Measurements from ENCODE around the gene PRICKLE2. TPM values are rescaled to one million over a fixed set of nuclear protein-coding genes. Genes with fewer than 3 reads are reported as not detected.

The PRICKLE2 gene
- total RNA-seq, 1 experiment from 2014 or later: 9.6 TPM

DNA sequence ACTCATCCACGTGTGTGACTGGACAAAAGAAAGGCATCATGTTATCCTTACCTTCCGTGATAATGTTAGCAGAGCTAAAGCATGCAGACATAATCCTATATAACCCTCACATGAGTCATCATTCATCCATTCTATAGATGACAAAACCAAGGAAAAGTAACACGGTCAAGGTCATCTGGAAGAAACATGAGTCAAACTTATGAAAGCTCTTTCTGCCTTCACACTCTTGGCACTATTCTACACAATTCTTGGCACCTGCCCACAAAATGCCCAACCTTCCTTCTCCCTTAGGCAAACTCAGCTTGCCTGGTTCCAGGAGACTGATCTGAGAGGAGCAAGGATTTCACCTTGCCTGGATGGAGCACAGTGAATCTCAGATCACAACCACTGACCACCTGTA lies 66.9 kb downstream of the PRICKLE2 start:
- POLR2A ChIA-PET: interaction anchor here (0.6 to 1.4 kb wide), 11 partner anchors 9 to 109 kb away, joined by 3 to 7 read pairs (median 3); no protein-coding TSS in a partner anchor
- Mint-ChIP-seq H3K27ac (ENCODE audit: low read depth, unreplicated experiment) (peak overlapping the region; percentile 39), H3K36me3 (ENCODE audit: insufficient read depth, unreplicated experiment) (peaks cover 9% of the 10 kb centered on the region), H3K4me1 (ENCODE audit: insufficient read depth, unreplicated experiment) (peaks cover 35% of the 10 kb centered on the region), H3K27me3 (ENCODE audit: insufficient read depth, unreplicated experiment) (no peaks in the 10 kb centered on the region), H3K4me3 (ENCODE audit: unreplicated experiment) (no peak overlapping the region), H3K9me3 (ENCODE audit: unreplicated experiment) (no peaks in the 10 kb centered on the region)
- CTCF ChIA-PET: interaction anchor here (0.5 to 1.2 kb wide), 4 partner anchors 29 to 323 kb away, joined by 3 read pairs; no protein-coding TSS in a partner anchor
- peak; percentile 96 for DNase-seq (ENCODE audit: unreplicated experiment)
- TF ChIP-seq, protein P1, sequence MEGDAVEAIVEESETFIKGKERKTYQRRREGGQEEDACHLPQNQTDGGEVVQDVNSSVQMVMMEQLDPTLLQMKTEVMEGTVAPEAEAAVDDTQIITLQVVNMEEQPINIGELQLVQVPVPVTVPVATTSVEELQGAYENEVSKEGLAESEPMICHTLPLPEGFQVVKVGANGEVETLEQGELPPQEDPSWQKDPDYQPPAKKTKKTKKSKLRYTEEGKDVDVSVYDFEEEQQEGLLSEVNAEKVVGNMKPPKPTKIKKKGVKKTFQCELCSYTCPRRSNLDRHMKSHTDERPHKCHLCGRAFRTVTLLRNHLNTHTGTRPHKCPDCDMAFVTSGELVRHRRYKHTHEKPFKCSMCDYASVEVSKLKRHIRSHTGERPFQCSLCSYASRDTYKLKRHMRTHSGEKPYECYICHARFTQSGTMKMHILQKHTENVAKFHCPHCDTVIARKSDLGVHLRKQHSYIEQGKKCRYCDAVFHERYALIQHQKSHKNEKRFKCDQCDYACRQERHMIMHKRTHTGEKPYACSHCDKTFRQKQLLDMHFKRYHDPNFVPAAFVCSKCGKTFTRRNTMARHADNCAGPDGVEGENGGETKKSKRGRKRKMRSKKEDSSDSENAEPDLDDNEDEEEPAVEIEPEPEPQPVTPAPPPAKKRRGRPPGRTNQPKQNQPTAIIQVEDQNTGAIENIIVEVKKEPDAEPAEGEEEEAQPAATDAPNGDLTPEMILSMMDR (IDR thresholded peaks at IDR 0.05; ENCODE audit: unreplicated experiment): no peak
- no TSS peak for BruUV-seq (replicated peaks)
- intact Hi-C loops (cut with micrococcal nuclease): no loop called here

DNA sequence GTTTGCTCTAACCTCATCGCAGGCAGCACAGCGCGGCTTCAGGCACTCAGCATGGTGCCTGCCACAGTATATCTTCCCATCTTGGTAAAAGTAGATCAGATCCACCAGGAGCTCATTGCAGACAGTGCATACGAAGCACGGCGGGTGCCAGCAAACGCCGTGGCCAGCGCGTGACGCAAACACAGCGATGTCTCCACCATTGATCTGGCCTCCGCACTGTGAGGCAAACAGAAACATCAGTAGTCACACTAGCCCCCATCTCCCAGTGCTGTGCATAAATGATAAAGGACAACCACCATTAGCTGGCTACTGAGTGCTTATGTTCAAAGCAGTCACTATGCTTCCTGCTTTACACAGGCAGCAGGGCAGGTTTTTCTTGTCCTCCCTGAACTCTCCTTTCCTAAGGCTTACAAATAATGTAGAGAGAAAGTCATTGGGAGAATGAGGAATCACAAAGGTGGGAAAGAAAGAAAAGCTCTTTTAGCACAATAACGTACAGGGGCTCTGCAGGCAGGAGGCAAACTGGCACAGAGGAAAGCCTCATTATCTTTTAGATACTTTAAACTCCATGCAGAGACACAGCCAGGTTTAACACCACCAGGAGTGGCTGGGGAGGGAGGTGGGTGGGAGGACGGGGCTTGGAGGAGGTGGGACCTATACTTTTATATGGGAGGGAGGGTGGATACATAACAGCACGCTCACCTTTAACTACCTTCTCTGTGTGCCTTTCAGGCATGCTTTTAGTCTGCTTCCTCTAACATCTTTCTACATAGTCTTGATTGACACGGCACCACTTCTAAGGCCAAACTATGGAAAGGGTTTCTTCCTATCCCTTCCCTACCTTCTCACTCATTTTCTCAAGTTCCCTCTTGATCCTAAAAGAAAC lies 67.9 kb downstream of the PRICKLE2 start:
- Mint-ChIP-seq H3K36me3 (ENCODE audit: insufficient read depth, unreplicated experiment) (peaks cover 9% of the 10 kb centered on the region), H3K27ac (ENCODE audit: low read depth, unreplicated experiment) (no peak overlapping the region), H3K4me1 (ENCODE audit: insufficient read depth, unreplicated experiment) (peaks cover 37% of the 10 kb centered on the region), H3K27me3 (ENCODE audit: insufficient read depth, unreplicated experiment) (no peaks in the 10 kb centered on the region), H3K4me3 (ENCODE audit: unreplicated experiment) (no peak overlapping the region), H3K9me3 (ENCODE audit: unreplicated experiment) (no peaks in the 10 kb centered on the region)
- POLR2A ChIA-PET: interaction anchor here (0.6 to 1.4 kb wide), 4 partner anchors 8 to 109 kb away, joined by 3 to 7 read pairs (median 3); no protein-coding TSS in a partner anchor
- intact Hi-C loops (cut with micrococcal nuclease): no loop called here
- CTCF ChIA-PET: interaction anchor here (1.2 kb wide), 1 partner anchor 30 kb away, joined by 3 read pairs; no protein-coding TSS in a partner anchor
- BruUV-seq (replicated peaks): no TSS peak
- no peak for DNase-seq (ENCODE audit: unreplicated experiment)
- TF ChIP-seq, protein P1 (IDR thresholded peaks at IDR 0.05; ENCODE audit: unreplicated experiment): no peak

DNA sequence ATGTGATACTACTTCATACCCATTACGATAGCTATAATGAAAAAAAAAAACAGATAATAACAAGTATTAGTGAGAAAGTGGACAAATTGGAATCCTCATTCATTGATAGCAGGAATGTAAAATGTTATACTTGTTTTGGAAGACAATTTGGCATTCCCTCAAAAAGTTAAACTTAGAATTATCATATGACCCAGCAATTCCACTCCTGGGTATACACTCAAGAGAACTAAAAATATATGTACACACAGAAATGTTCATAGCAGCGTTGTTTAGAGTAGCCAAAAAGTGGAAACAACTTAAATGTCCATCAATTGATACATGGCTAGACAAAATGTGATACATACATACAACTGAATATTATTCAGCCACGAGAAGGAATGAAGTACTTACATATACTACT lies 69.9 kb downstream of the PRICKLE2 start:
- Mint-ChIP-seq H3K27ac (ENCODE audit: low read depth, unreplicated experiment) (no peak overlapping the region), H3K27me3 (ENCODE audit: insufficient read depth, unreplicated experiment) (no peaks in the 10 kb centered on the region), H3K4me3 (ENCODE audit: unreplicated experiment) (no peak overlapping the region), H3K9me3 (ENCODE audit: unreplicated experiment) (no peaks in the 10 kb centered on the region), H3K36me3 (ENCODE audit: insufficient read depth, unreplicated experiment) (peaks cover 14% of the 10 kb centered on the region), H3K4me1 (ENCODE audit: insufficient read depth, unreplicated experiment) (peaks cover 41% of the 10 kb centered on the region)
- POLR2A ChIA-PET: interaction anchor here (1.0 kb wide), 1 partner anchor 14 kb away, joined by 3 read pairs; no protein-coding TSS in a partner anchor
- no TSS peak for BruUV-seq (replicated peaks)
- DNase-seq (ENCODE audit: unreplicated experiment): no peak
- CTCF ChIA-PET: interaction anchor here (0.6 to 0.7 kb wide), 2 partner anchors 12 to 328 kb away, joined by 3 to 5 read pairs; no protein-coding TSS in a partner anchor
- TF ChIP-seq, protein P1 (IDR thresholded peaks at IDR 0.05; ENCODE audit: unreplicated experiment): no peak
- intact Hi-C loops (cut with micrococcal nuclease): no loop called here

All from MCF 10A (cell line).